Measurements from ENCODE around the gene SETBP1. TPM values are rescaled to one million over a fixed set of nuclear protein-coding genes. Genes with fewer than 3 reads are reported as not detected.

Gene SETBP1
- total RNA-seq, 1 donor from 2014 or later, result 25.8 TPM

GRCh38 chr18:44969214-44969795 lies 288.6 kb downstream of the SETBP1 start:
- Histone ChIP-seq H3K27ac (no peak overlapping the region), H3K4me3 (no peak overlapping the region), H3K27me3 (ENCODE audit: low read depth) (no peaks in the 10 kb centered on the region), H3K4me1 (peaks cover 4% of the 10 kb centered on the region), H3K9me3 (no peaks in the 10 kb centered on the region), H3K36me3 (no peaks in the 10 kb centered on the region)
- DNase-seq, result no peak
- ATAC-seq, result no peak
- intact Hi-C loops (cut with DNase I), result no loop called here
- TF ChIP-seq CTCF (IDR thresholded peaks at IDR 0.05), result no peak

GRCh38 chr18:44973282-44973681 lies 292.6 kb downstream of the SETBP1 start:
- H3K9me3 ChIP-seq, result no peaks in the 10 kb centered on the region
- intact Hi-C loops (cut with DNase I), result no loop called here
- no peaks in the 10 kb centered on the region for H3K27me3 ChIP-seq (ENCODE audit: low read depth)
- DNase-seq (no peak), ATAC-seq (no peak)
- no peaks in the 10 kb centered on the region for H3K36me3 ChIP-seq
- H3K27ac ChIP-seq, result no peak overlapping the region
- peaks cover 4% of the 10 kb centered on the region for H3K4me1 ChIP-seq
- TF ChIP-seq CTCF (IDR thresholded peaks at IDR 0.05), result no peak
- H3K4me3 ChIP-seq, result no peak overlapping the region

GRCh38 chr18:44974174-44974573 lies 293.5 kb downstream of the SETBP1 start:
- no peak for TF ChIP-seq CTCF (IDR thresholded peaks at IDR 0.05)
- H3K27ac ChIP-seq, result no peak overlapping the region
- ATAC-seq, result no peak
- no peak overlapping the region for H3K4me3 ChIP-seq
- peaks cover 2% of the 10 kb centered on the region for H3K4me1 ChIP-seq
- no peak for DNase-seq
- H3K9me3 ChIP-seq, result no peaks in the 10 kb centered on the region
- H3K27me3 ChIP-seq (ENCODE audit: low read depth), result no peaks in the 10 kb centered on the region
- H3K36me3 ChIP-seq, result no peaks in the 10 kb centered on the region
- intact Hi-C loops (cut with DNase I), result no loop called here

- intact Hi-C loops (cut with DNase I), result no loop called here
- no peaks in the 10 kb centered on the region for H3K27me3 ChIP-seq (ENCODE audit: low read depth)
- no peak for DNase-seq
- H3K4me3 ChIP-seq, result no peak overlapping the region
- H3K36me3 ChIP-seq, result no peaks in the 10 kb centered on the region
- ATAC-seq, result no peak
- TF ChIP-seq CTCF (IDR thresholded peaks at IDR 0.05), result no peak
- H3K27ac ChIP-seq, result no peak overlapping the region
- H3K4me1 ChIP-seq, result no peaks in the 10 kb centered on the region
- no peaks in the 10 kb centered on the region for H3K9me3 ChIP-seq
Measured at GRCh38 chr18:44977856-44978255, 297.2 kb downstream of the SETBP1 start.

- TF ChIP-seq CTCF (IDR thresholded peaks at IDR 0.05), result no peak
- Histone ChIP-seq H3K4me3 (no peak overlapping the region), H3K27ac (no peak overlapping the region), H3K9me3 (no peaks in the 10 kb centered on the region), H3K36me3 (no peaks in the 10 kb centered on the region), H3K4me1 (no peaks in the 10 kb centered on the region), H3K27me3 (ENCODE audit: low read depth) (no peaks in the 10 kb centered on the region)
- DNase-seq (no peak), ATAC-seq (peak in 1 of 2 donors; percentile 11)
- intact Hi-C loops (cut with DNase I), result no loop called here
Measured at GRCh38 chr18:44979748-44980147, 299.1 kb downstream of the SETBP1 start.

Measured in lower lobe of right lung (tissue), 2 donors.